HG03139 (cell line): ENCODE data around the gene NEB.
"Not testable (repeated sequence)": the region's sequence is repeated elsewhere in the genome, so short reads cannot be mapped to it uniquely, and the experiment has no call there.

Experiments
- ATAC-seq: cut with Tn5 transposase; IDR thresholded peaks from one replicate; pipeline ENCODE4 v1.9.1; 2021; ENCODE audit not compliant: unreplicated experiment

Gene NEB

DNA sequence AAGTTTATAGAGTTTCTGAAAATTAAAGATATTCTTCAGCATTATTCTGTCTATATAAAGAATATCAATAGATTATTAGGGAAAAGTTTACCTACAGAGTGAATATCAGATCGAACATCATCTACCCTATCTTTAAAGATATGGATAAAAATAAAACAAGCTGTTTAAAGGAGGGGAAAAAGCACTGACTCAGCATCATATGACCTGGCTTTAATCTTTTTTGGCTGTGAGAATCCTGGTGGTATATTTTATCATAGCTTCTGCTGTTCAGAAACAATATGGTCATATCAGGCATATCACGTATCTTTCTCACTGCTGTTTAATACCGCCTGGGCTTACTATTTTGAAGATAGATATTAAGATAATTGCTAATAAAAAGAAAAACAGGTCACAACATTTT lies 80.2 kb downstream of the NEB start:
- ATAC-seq: no peak

- ATAC-seq: no peak
These were observed 83.0 kb downstream of the NEB start for GRCh38 chr2:151651274-151651673.

- ATAC-seq: no peak
These were observed 83.8 kb downstream of the NEB start for GRCh38 chr2:151650456-151650855.

GRCh38 chr2:151649966-151650365 lies 84.3 kb downstream of the NEB start:
- no peak for ATAC-seq

DNA sequence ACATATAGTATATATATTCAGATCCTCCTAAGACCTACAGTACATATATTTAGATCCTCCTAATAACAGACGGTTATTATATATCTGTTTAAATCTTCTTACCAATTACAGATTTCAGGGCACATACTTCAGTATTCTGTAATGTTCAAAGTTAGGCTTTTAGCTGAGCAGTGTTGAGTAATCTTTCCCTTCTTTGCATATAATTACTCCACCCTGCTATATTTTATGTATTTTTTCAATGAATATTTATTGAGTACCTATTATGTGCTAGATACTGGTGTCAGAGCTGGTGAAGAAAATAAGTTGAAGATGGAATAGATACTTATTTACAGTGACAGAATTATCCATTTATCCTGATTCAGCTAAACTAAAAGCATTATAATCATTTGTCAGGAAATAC lies 84.9 kb downstream of the NEB start:
- no peak for ATAC-seq

- ATAC-seq: not testable (repeated sequence)
These were observed 87.8 kb downstream of the NEB start for GRCh38 chr2:151646512-151646911.

- ATAC-seq: no peak
These were observed 89.7 kb downstream of the NEB start for GRCh38 chr2:151644580-151644979.

DNA sequence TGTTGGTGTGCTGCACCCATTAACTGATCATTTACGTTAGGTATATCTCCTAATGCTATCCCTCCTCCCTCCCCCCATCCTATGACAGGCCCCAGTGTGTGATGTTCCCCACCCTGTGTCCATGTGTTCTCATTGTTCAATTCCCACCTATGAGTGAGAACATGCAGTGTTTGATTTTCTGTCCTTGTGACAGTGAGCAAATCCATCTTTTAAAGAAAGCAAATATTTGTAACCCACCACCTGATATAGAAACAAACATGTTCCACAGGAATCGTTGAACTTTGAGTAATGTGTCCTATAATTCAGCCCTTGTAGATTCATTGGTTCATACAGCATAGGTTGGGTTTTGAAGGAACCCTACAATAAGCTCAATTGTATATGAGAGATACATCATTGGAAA lies 92.4 kb downstream of the NEB start:
- ATAC-seq: not testable (repeated sequence)

- ATAC-seq: no peak
These were observed 94.2 kb downstream of the NEB start for GRCh38 chr2:151640087-151640486.

GRCh38 chr2:151638990-151639389 lies 95.3 kb downstream of the NEB start:
- ATAC-seq: no peak

GRCh38 chr2:151638191-151638933 lies 95.9 kb downstream of the NEB start:
- peak; percentile 75 for ATAC-seq

GRCh38 chr2:151637271-151637781 lies 97.0 kb downstream of the NEB start:
- peak; percentile 64 for ATAC-seq

DNA sequence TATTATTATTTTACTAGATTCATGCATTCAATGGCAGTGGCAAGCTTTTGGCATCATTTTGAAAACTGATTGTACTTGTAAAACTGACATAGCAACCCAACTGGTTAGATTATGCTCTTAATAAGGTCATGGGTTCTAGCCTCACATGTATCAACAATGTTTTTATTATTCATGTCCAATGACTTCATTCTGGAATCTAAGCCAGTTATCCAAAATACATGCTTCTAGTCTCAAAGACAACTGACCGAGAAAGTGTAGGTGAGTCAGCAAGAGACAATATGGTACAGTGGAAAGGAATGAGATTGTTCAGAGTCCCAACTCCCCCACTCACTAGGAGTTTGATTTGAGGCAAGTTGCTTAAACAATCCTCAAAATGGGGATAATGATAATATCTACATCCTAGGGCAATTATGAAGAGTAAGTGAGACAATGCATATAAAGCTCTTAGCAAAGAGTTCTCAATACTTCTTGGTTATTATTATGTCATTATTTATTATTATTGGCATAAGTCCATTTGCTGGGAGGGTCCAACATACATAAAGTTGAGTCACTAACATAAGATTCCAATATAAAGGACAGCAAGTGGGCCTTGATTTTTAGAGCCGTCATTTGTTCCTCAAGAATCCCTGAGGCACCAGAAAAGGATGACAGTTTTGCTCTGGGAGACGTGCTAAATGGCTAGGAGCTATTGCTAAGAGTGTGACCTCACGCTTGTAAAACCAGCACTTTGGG lies 99.4 kb downstream of the NEB start:
- no peak for ATAC-seq

DNA sequence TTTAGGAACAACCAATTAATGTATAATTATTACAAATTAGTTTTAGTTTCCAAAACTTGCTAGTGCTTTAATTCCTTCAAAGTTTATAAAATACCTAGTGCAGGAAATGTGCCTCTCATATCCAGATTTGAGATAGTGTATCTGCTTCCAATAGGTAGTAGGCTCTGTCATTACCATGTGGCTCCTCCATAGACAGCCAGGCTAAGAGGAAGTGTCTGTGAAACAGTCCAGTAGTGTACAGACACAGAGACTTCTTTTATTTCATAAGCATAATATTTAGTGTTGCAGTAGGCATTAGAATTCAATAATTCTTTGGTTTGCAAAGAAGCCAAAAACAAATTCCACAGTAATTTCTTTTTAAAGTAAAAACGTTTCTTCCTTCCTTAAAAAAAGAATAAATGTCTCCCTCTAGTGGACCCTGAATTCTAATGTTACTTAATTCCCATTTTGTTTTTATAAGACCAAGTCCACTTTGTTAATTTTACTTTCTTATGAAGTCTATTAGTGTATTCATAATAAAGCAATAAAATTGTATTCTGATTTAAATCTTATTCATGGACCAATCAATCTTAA lies 101.2 kb downstream of the NEB start:
- no peak for ATAC-seq

- ATAC-seq: no peak
These were observed 103.9 kb downstream of the NEB start for GRCh38 chr2:151630372-151630771.

DNA sequence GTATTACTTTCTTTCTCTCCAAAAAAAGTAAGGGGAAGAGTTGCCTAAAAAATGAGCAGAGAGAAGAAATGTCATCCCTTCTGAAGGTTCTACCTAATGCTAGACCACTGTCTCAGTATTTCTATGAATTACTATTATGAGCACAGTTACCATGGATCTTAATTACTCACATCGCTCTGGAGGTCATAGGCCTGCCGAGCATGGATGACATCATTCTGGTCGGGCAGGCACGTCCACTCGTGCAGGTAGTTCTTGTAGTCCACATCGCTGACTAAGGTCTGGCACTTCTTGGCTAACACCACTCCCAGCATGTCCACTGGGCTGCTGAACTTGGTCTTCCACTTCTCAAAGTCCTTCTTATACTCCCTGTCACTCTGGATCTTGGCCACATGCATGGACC lies 106.9 kb downstream of the NEB start:
- no peak for ATAC-seq

GRCh38 chr2:151624271-151624670 lies 110.0 kb downstream of the NEB start:
- ATAC-seq: no peak

DNA sequence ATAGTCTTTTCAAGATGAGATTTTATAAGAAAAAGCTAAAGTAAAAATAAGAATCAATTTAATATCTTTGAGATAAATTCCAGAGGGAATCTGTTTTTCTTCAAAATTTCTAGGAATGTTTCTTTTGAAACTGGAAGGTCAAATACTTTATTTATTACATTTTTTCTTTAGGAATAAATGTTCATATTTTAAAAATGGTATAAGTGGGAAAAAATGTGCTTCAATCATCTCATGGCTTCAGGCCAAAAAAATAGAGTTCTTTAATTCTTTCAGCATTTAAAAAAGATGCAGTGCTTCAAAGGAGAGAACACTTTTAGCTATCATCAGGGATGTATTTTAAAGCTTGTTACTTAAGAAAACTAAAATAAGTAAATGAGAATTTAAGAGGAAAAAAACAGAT lies 110.6 kb downstream of the NEB start:
- ATAC-seq: no peak

- ATAC-seq: no peak
These were observed 113.5 kb downstream of the NEB start for GRCh38 chr2:151620761-151621160.

DNA sequence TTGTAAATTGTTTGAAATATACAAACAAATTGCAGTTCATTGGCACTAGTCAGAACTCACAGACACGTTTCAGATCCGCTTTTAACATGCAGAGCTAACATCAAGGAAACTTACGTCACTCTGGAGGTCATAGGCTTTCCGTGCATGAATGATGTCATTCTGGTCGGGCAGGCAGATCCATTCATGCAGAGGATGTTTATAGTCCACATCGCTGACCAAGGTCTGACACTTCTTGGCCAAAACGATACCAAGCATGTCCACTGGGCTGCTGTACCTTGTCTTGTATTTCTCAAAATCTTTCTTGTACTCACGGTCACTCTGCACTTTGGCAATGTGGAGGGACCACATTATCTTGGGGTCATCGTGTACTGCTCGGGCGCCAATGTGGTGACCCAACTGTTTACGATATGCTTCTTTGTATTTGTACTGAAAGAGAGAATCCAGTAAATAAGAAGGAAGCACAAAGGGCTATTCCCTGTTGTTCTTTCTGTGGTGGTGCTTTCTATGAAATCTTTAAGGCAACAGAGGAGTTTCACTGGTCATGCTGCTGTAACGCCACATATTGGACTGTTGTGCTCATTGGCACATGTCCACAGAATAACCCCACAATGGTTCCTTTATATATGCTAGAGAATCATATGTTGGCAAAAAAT lies 114.8 kb downstream of the NEB start:
- ATAC-seq: no peak

DNA sequence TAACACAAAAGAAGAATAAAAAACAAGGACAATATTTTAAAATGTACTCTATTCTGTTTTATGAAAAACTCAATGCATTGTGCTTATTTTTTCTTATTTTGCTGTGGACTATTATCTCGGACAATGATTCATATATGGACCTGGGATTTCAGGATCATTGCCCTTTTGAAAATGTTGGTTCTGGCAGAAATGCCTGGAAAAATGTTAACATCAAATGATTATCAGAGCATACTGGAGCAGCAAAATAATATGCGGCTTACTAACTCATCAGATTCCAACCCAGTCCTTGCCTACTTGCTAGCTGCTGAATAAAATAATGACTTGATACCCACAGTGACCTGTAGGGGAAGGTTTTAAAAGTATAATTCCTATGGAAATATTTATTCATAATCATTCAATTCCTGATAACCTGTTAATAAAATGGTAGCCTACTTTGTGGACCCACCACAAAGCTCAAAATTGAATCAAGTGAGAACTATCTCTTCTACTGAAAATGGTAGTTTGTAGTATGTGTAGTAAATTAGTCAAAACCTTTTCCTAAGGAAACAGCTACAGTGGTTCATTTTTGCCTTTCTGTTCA lies 117.4 kb downstream of the NEB start:
- no peak for ATAC-seq
